A549 treated with DMSO at 1 μM for 4 hours (cell line): ENCODE results near the gene LMO1. TPM values are rescaled to one million over a fixed set of nuclear protein-coding genes. Genes with fewer than 3 reads are reported as not detected.

Experiments
- total RNA-seq: library from RNA; stranded (reverse); fragments of 200-300 nt; extraction: Qiagen RNA extraction; gene quantifications from 5 replicates; pipeline ENCODE4 v1.2.3, GENCODE V29; 2022; ENCODE audit warnings: low read depth

LMO1 gene
- total RNA-seq: 2.2 to 2.9 TPM (median 2.7 TPM) in 5 replicates

DNA sequence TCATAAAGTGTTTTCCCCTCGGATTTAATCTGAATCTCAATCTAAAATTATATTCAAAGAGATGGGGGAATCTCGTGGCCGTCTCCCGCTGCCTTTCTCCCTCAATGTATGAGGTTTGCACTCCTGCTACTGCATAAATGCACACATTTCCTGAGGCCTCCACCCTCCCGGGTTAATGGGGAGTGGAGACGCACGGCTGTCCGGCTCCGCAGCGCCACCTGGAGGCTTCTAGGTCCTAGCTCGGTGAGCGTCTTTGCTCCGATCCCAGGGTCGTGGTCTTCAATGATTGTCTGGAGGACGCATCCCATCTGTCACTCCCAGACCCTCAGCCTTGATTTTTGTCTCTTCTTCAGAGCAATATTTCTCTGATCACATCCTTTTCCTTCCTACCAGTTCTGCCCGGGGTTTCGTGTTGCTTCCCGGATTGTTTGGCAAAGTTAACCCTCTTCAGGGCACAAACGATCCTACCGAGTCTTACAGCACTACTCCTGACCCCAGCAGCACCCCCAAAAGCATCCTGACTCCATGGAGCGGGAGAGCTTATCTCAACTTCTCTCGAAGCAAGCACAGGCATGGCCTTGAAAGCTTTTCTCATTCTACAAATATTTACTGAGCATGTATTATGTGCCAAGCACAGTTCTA lies at the start of gene LMO1:
LMO1 (minus strand) TSS at position 110 of the 642 bp plus-strand sequence. CDS start 516 bp downstream, outside the sequence.

Other genes starting within 250 kb of the LMO1 start
- 6.9 to 9.0 TPM (median 8.9 TPM) in 5 replicates for gene TUB, start 182.7 kb downstream of the LMO1 start, total RNA-seq
- 1.4 to 2.2 TPM (median 2.1 TPM) in 5 replicates for gene RIC3, start 94.9 kb downstream of the LMO1 start, total RNA-seq